Neural cell (in vitro differentiated cells): ENCODE results near the gene KRTAP1-5.
"Not testable (repeated sequence)": the region's sequence is repeated elsewhere in the genome, so short reads cannot be mapped to it uniquely, and the experiment has no call there.

Source experiments
- POLR2AphosphoS5 ChIP-seq: IDR thresholded peaks from 2 replicates; pipeline ENCODE4 v1.6.1; 2012
- RAD21 ChIP-seq: fragments of 450-650 bp; conservative IDR thresholded peaks from 2 replicates; pipeline ENCODE4 v1.6.1; 2014; ENCODE audit warnings: antibody characterized with exemption, mild to moderate bottlenecking, moderate library complexity
- SMC3 ChIP-seq: fragments of 450-650 bp; conservative IDR thresholded peaks from 2 replicates; pipeline ENCODE4 v1.6.1; 2014; ENCODE audit warnings: antibody characterized with exemption, mild to moderate bottlenecking, moderate library complexity; ENCODE audit not compliant: poor library complexity
- TAF1 ChIP-seq: IDR thresholded peaks from 2 replicates; pipeline ENCODE4 v1.6.1; 2012; ENCODE audit warnings: low read depth
- TF ChIP-seq, protein P1 (sequence below): fragments of 450-650 bp; IDR thresholded peaks from 2 replicates; pipeline ENCODE4 v1.5.1; 2014; ENCODE audit warnings: antibody characterized with exemption, mild to moderate bottlenecking, moderate library complexity; ENCODE audit not compliant: poor library complexity, severe bottlenecking
- TF ChIP-seq, protein P2 (sequence below): IDR thresholded peaks from 2 replicates; pipeline ENCODE4 v1.6.1; 2012; ENCODE audit warnings: borderline replicate concordance

DNA sequence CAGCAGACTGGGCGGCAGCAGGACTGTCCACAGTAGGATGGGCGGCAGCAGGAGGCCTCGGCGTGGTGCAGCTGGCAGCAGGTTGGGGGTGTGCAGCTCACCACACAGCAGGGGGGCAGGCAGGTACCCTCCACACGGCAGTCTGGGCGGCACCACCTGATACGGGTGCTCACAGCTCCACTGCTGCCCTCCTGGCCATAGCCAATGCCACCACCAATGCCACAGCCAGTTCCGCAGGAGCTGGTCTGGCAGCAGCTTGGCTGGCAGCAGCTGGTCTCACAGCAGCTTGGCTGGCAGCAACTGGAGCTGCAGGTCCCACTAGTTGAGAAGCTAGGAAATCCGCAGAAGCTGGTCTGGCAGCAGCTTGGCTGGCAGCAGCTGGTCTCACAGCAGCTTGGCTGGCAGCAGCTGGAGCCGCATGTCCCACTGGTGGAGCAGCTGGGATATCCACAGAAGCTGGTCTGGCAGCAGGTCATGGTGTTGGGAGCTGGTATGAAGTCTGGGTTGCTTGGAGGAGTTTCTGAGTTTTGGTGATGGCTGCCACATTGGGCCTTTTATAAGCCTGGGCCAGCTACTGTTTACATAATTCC lies 7.4 kb upstream of the KRTAP1-5 start, which contains the start of gene KRTAP1-3:
- TF ChIP-seq, protein P1, sequence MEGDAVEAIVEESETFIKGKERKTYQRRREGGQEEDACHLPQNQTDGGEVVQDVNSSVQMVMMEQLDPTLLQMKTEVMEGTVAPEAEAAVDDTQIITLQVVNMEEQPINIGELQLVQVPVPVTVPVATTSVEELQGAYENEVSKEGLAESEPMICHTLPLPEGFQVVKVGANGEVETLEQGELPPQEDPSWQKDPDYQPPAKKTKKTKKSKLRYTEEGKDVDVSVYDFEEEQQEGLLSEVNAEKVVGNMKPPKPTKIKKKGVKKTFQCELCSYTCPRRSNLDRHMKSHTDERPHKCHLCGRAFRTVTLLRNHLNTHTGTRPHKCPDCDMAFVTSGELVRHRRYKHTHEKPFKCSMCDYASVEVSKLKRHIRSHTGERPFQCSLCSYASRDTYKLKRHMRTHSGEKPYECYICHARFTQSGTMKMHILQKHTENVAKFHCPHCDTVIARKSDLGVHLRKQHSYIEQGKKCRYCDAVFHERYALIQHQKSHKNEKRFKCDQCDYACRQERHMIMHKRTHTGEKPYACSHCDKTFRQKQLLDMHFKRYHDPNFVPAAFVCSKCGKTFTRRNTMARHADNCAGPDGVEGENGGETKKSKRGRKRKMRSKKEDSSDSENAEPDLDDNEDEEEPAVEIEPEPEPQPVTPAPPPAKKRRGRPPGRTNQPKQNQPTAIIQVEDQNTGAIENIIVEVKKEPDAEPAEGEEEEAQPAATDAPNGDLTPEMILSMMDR, result not testable (repeated sequence)
- TF ChIP-seq, protein P2, sequence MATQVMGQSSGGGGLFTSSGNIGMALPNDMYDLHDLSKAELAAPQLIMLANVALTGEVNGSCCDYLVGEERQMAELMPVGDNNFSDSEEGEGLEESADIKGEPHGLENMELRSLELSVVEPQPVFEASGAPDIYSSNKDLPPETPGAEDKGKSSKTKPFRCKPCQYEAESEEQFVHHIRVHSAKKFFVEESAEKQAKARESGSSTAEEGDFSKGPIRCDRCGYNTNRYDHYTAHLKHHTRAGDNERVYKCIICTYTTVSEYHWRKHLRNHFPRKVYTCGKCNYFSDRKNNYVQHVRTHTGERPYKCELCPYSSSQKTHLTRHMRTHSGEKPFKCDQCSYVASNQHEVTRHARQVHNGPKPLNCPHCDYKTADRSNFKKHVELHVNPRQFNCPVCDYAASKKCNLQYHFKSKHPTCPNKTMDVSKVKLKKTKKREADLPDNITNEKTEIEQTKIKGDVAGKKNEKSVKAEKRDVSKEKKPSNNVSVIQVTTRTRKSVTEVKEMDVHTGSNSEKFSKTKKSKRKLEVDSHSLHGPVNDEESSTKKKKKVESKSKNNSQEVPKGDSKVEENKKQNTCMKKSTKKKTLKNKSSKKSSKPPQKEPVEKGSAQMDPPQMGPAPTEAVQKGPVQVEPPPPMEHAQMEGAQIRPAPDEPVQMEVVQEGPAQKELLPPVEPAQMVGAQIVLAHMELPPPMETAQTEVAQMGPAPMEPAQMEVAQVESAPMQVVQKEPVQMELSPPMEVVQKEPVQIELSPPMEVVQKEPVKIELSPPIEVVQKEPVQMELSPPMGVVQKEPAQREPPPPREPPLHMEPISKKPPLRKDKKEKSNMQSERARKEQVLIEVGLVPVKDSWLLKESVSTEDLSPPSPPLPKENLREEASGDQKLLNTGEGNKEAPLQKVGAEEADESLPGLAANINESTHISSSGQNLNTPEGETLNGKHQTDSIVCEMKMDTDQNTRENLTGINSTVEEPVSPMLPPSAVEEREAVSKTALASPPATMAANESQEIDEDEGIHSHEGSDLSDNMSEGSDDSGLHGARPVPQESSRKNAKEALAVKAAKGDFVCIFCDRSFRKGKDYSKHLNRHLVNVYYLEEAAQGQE, result not testable (repeated sequence)
- TF ChIP-seq POLR2AphosphoS5, RAD21, TAF1, SMC3: not testable (repeated sequence)
